Measurements from ENCODE around the gene FSTL5. TPM values are rescaled to one million over a fixed set of nuclear protein-coding genes. Genes with fewer than 3 reads are reported as not detected.

Gene FSTL5
- total RNA-seq, 1 donor from 2014 or later, result 0.08 TPM

- no peaks in the 10 kb centered on the region for H3K36me3 Mint-ChIP-seq (ENCODE audit: low read depth, unreplicated experiment)
- peaks cover 4% of the 10 kb centered on the region for H3K4me1 Mint-ChIP-seq (ENCODE audit: unreplicated experiment)
- H3K4me3 Mint-ChIP-seq (ENCODE audit: unreplicated experiment), result no peak overlapping the region
- H3K27ac Mint-ChIP-seq (ENCODE audit: unreplicated experiment), result no peak overlapping the region
- no peaks in the 10 kb centered on the region for H3K9me3 Mint-ChIP-seq (ENCODE audit: unreplicated experiment)
- TF ChIP-seq, protein P1, sequence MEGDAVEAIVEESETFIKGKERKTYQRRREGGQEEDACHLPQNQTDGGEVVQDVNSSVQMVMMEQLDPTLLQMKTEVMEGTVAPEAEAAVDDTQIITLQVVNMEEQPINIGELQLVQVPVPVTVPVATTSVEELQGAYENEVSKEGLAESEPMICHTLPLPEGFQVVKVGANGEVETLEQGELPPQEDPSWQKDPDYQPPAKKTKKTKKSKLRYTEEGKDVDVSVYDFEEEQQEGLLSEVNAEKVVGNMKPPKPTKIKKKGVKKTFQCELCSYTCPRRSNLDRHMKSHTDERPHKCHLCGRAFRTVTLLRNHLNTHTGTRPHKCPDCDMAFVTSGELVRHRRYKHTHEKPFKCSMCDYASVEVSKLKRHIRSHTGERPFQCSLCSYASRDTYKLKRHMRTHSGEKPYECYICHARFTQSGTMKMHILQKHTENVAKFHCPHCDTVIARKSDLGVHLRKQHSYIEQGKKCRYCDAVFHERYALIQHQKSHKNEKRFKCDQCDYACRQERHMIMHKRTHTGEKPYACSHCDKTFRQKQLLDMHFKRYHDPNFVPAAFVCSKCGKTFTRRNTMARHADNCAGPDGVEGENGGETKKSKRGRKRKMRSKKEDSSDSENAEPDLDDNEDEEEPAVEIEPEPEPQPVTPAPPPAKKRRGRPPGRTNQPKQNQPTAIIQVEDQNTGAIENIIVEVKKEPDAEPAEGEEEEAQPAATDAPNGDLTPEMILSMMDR (IDR thresholded peaks at IDR 0.05; ENCODE audit: unreplicated experiment), result no peak
- no peaks in the 10 kb centered on the region for H3K27me3 Mint-ChIP-seq (ENCODE audit: unreplicated experiment)
- DNase-seq (ENCODE audit: low spot score), result no peak
Observed at GRCh38 chr4:161577579-161578301, 586.1 kb downstream of the FSTL5 start.

DNA sequence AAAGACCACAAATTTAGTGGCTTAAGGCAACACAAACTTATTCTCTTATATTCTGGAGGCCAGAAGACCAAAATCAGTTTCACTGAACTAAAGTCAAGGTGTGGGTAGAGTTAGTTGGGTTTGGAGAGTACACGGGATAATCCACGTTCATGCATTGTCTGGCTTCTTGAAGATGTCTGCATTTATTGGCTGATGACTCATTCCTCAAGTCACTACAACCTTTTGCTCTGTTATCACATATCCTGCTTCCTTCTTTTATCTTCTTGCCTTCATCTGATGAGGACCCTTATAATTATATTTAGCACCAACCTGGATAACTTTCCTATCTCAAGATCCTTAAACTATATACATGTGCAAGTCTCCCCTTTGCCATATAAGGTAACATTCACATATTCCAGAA is 590.0 kb downstream of the FSTL5 start:
- Mint-ChIP-seq H3K27ac (ENCODE audit: unreplicated experiment) (no peak overlapping the region), H3K9me3 (ENCODE audit: unreplicated experiment) (no peaks in the 10 kb centered on the region), H3K36me3 (ENCODE audit: low read depth, unreplicated experiment) (no peaks in the 10 kb centered on the region), H3K27me3 (ENCODE audit: unreplicated experiment) (peaks cover 2% of the 10 kb centered on the region), H3K4me1 (ENCODE audit: unreplicated experiment) (peaks cover 4% of the 10 kb centered on the region), H3K4me3 (ENCODE audit: unreplicated experiment) (no peak overlapping the region)
- no peak for DNase-seq (ENCODE audit: low spot score)
- TF ChIP-seq, protein P1 (IDR thresholded peaks at IDR 0.05; ENCODE audit: unreplicated experiment), result no peak

- Mint-ChIP-seq H3K27me3 (ENCODE audit: unreplicated experiment) (no peaks in the 10 kb centered on the region), H3K27ac (ENCODE audit: unreplicated experiment) (no peak overlapping the region), H3K36me3 (ENCODE audit: low read depth, unreplicated experiment) (no peaks in the 10 kb centered on the region), H3K9me3 (ENCODE audit: unreplicated experiment) (no peaks in the 10 kb centered on the region), H3K4me1 (ENCODE audit: unreplicated experiment) (peaks cover 3% of the 10 kb centered on the region), H3K4me3 (ENCODE audit: unreplicated experiment) (no peak overlapping the region)
- DNase-seq (ENCODE audit: low spot score), result no peak
- TF ChIP-seq, protein P1 (IDR thresholded peaks at IDR 0.05; ENCODE audit: unreplicated experiment), result peak; percentile 61
Observed at GRCh38 chr4:161564230-161564834, 599.5 kb downstream of the FSTL5 start.

DNA sequence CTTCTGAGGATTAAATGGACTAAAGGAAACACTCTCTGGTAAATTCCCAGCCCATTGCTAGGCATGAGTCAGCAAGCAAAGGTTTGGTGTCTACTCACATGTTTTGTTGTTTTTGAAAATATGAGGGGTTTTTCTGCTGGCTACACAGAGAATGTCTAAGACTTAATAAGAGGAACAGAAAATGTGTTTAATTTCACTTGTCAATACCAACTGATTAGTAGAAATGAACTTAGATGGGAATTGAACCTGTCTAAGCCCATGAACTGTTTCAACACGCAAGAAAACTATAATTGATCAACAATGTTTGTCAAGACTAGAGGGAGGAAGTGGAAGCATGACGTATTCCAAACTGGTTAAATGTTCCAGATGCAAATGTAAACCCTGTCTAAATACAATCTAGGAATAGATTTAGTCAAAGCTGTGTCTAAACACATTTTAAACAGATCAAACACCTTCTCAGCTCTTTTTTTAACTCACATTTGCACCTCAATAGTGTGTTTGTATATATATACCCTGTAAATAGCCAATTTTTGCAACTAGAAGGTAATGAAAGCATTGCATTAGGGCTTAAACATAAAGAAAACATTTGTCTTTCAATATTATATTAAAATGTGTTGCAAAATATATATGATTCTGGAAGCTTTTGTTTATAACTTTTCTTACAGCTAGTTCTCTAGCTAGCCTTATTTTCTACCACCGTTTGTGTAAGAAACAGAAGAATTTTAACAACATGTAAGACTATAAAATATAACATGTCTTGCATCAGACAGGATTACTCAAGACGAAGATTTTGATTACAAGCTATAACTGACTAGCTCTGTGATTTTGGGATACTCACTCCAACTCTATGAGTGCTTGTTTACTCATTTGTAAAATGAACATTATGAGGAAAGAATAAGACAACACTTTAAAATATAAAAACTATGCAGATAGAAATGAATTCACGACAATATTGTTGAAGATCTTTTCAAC is 607.8 kb downstream of the FSTL5 start:
- TF ChIP-seq, protein P1 (IDR thresholded peaks at IDR 0.05; ENCODE audit: unreplicated experiment), result no peak
- no peak overlapping the region for H3K27ac Mint-ChIP-seq (ENCODE audit: unreplicated experiment)
- H3K36me3 Mint-ChIP-seq (ENCODE audit: low read depth, unreplicated experiment), result no peaks in the 10 kb centered on the region
- H3K27me3 Mint-ChIP-seq (ENCODE audit: unreplicated experiment), result no peaks in the 10 kb centered on the region
- H3K4me1 Mint-ChIP-seq (ENCODE audit: unreplicated experiment), result no peaks in the 10 kb centered on the region
- DNase-seq (ENCODE audit: low spot score), result no peak
- H3K9me3 Mint-ChIP-seq (ENCODE audit: unreplicated experiment), result no peaks in the 10 kb centered on the region
- H3K4me3 Mint-ChIP-seq (ENCODE audit: unreplicated experiment), result no peak overlapping the region
